Measurements from ENCODE around the gene MUC22. TPM values are rescaled to one million over a fixed set of nuclear protein-coding genes. Genes with fewer than 3 reads are reported as not detected.
"Not testable (repeated sequence)": the region's sequence is repeated elsewhere in the genome, so short reads cannot be mapped to it uniquely, and the experiment has no call there.

Gene MUC22
- total RNA-seq, 2 donors from 2014 or later, result not detected

GRCh38 chr6:30990422-30991086 is 19.7 kb upstream of the MUC22 start:
- no peak for ATAC-seq
- DNase-seq, result no peak
- intact Hi-C loops (cut with DNase I, micrococcal nuclease), result no loop called here

GRCh38 chr6:30991891-30992290 is 18.4 kb upstream of the MUC22 start:
- ATAC-seq (no peak), DNase-seq (no peak)
- intact Hi-C loops (cut with DNase I, micrococcal nuclease), result no loop called here

- intact Hi-C loops (cut with DNase I, micrococcal nuclease), result no loop called here
- ATAC-seq, result no peak
- no peak for DNase-seq
These were observed 13.0 kb upstream of the MUC22 start for GRCh38 chr6:30997301-30997700.

GRCh38 chr6:30998785-30999184 is 11.5 kb upstream of the MUC22 start:
- ATAC-seq (no peak), DNase-seq (no peak)
- intact Hi-C loops (cut with DNase I, micrococcal nuclease), result no loop called here

- DNase-seq; intact Hi-C loops (cut with DNase I, micrococcal nuclease); ATAC-seq: not testable (repeated sequence)
These were observed 10.0 kb upstream of the MUC22 start for GRCh38 chr6:31000067-31000860.

- intact Hi-C loops (cut with DNase I, micrococcal nuclease), result no loop called here
- no peak for DNase-seq
- no peak for ATAC-seq
These were observed 8.9 kb upstream of the MUC22 start for GRCh38 chr6:31001281-31001888.

- DNase-seq, result no peak
- ATAC-seq, result no peak
- intact Hi-C loops (cut with DNase I, micrococcal nuclease), result no loop called here
These were observed 7.8 kb upstream of the MUC22 start for GRCh38 chr6:31002471-31002870.

- DNase-seq, result no peak
- intact Hi-C loops (cut with DNase I, micrococcal nuclease), result no loop called here
These were observed 5.5 kb upstream of the MUC22 start for GRCh38 chr6:31004794-31005193.

GRCh38 chr6:31005249-31006020 is 4.8 kb upstream of the MUC22 start:
- intact Hi-C loops (cut with DNase I, micrococcal nuclease), result no loop called here
- DNase-seq (no peak), ATAC-seq (no peak)

More at GRCh38 chr6:31004794-31005193, 5.5 kb upstream of the MUC22 start:
- ATAC-seq, result no peak

GRCh38 chr6:31007694-31008093 is 2.6 kb upstream of the MUC22 start:
- intact Hi-C loops (cut with DNase I, micrococcal nuclease), result no loop called here
- DNase-seq (no peak), ATAC-seq (no peak)

GRCh38 chr6:31008165-31008564 is 2.1 kb upstream of the MUC22 start:
- DNase-seq (no peak), ATAC-seq (no peak)
- intact Hi-C loops (cut with DNase I, micrococcal nuclease), result no loop called here

- no peak for DNase-seq
- ATAC-seq, result no peak
- intact Hi-C loops (cut with DNase I, micrococcal nuclease), result no loop called here
These were observed 543 bp upstream of the MUC22 start for GRCh38 chr6:31009731-31010130.

- intact Hi-C loops (cut with DNase I, micrococcal nuclease), result no loop called here
- ATAC-seq (no peak), DNase-seq (no peak)
These were observed 879 bp downstream of the MUC22 start for GRCh38 chr6:31011153-31011552.

GRCh38 chr6:31016659-31017299 is 6.5 kb downstream of the MUC22 start:
- ATAC-seq, result no peak
- intact Hi-C loops (cut with DNase I, micrococcal nuclease), result no loop called here
- DNase-seq, result no peak

- intact Hi-C loops (cut with DNase I, micrococcal nuclease); ATAC-seq; DNase-seq: not testable (repeated sequence)
These were observed 7.2 kb downstream of the MUC22 start for GRCh38 chr6:31017436-31017835.

GRCh38 chr6:31020057-31020456 is 9.8 kb downstream of the MUC22 start:
- no peak for ATAC-seq
- intact Hi-C loops (cut with DNase I, micrococcal nuclease), result no loop called here
- DNase-seq, result no peak

GRCh38 chr6:31020631-31021255 is 10.5 kb downstream of the MUC22 start:
- DNase-seq; ATAC-seq; intact Hi-C loops (cut with DNase I, micrococcal nuclease): not testable (repeated sequence)
